CD4-positive, alpha-beta memory T cell (primary cell): ENCODE data around the gene FLT3. TPM values are rescaled to one million over a fixed set of nuclear protein-coding genes. Genes with fewer than 3 reads are reported as not detected.

ENCODE experiments used
- CTCF ChIA-PET: fragments of 350-600 bp; sonication (Branson Sonifier 250); formaldehyde crosslinking; loops from one replicate; lab custom pipeline; 2021; ENCODE audit warnings: inconsistent platforms; ENCODE audit not compliant: partially characterized antibody; lab: Charles Lee
- POLR2A ChIA-PET: fragments of 350-600 bp; sonication (Branson Sonifier 250); formaldehyde crosslinking; loops from one replicate; lab custom pipeline; 2021; ENCODE audit not compliant: partially characterized antibody; lab: Charles Lee
- DNase-seq, 5 donors: peaks; one replicate each; pipeline versions ENCODE4 v3.0.0 to v3.0.0-alpha.2; 2020 to 2022; ENCODE audit warnings: mixed read lengths in 1 of 5
- H3K27ac ChIP-seq: one replicate; pipeline ENCODE4 v1.7.0; 2013; ENCODE audit warnings: low read depth, low read length
- H3K27me3 ChIP-seq: 2 replicates; pipeline ENCODE4 v1.7.0; 2013; ENCODE audit warnings: mild to moderate bottlenecking, low read length, moderate library complexity; ENCODE audit not compliant: insufficient read depth
- H3K36me3 ChIP-seq: 2 replicates; pipeline ENCODE4 v1.7.0; 2013; ENCODE audit warnings: mild to moderate bottlenecking, low read length, moderate library complexity; ENCODE audit not compliant: insufficient read depth
- H3K4me1 ChIP-seq: 2 replicates; pipeline ENCODE4 v1.7.0; 2013; ENCODE audit warnings: mild to moderate bottlenecking, low read length, moderate library complexity; ENCODE audit not compliant: insufficient read depth
- H3K4me3 ChIP-seq, 2 donors: one replicate each; pipeline ENCODE4 v1.7.0; 2013; ENCODE audit warnings: low read length in 2 of 2, mild to moderate bottlenecking in 1 of 2
- H3K9me3 ChIP-seq, 2 donors: one replicate each; pipeline ENCODE4 v1.7.0; 2013; ENCODE audit warnings: low read length in 2 of 2, control low read depth in 1 of 2; ENCODE audit not compliant: control insufficient read depth in 1 of 2
- H3K27ac Mint-ChIP-seq, 7 donors: one replicate each; pipeline ENCODE4 v1.8.0; 2020 to 2021; ENCODE audit warnings: mixed read lengths in 7 of 7, mild to moderate bottlenecking in 6 of 7, inconsistent platforms in 3 of 7, moderate library complexity in 3 of 7
- H3K27me3 Mint-ChIP-seq, 2 donors: one replicate each; pipeline ENCODE4 v1.8.0; 2020 to 2021; ENCODE audit warnings: mixed read lengths in 2 of 2
- H3K36me3 Mint-ChIP-seq, 2 donors: one replicate each; pipeline ENCODE4 v1.8.0; 2020 to 2021; ENCODE audit warnings: mixed read lengths in 2 of 2, inconsistent platforms in 1 of 2, mild to moderate bottlenecking in 1 of 2
- H3K4me1 Mint-ChIP-seq, 4 donors: one replicate each; pipeline ENCODE4 v1.8.0; 2020 to 2021; ENCODE audit warnings: mixed read lengths in 4 of 4, mild to moderate bottlenecking in 1 of 4
- H3K4me3 Mint-ChIP-seq, 8 donors: one replicate each; pipeline ENCODE4 v1.8.0; 2020 to 2021; ENCODE audit warnings: mixed read lengths in 8 of 8, mild to moderate bottlenecking in 7 of 8, moderate library complexity in 6 of 8, inconsistent platforms in 3 of 8
- H3K9me3 Mint-ChIP-seq, 8 donors: one replicate each; pipeline ENCODE4 v1.8.0; 2020 to 2021; ENCODE audit warnings: mixed read lengths in 8 of 8, mild to moderate bottlenecking in 5 of 8, inconsistent platforms in 3 of 8, moderate library complexity in 1 of 8
- intact Hi-C: fragments of 100-400 bp; cut with micrococcal nuclease; formaldehyde crosslinking; loops from one replicate; pipeline ENCODE4 v1.15.1; 2023
- polyA plus RNA-seq, 2 donors: library from polyadenylated mRNA; unstranded; fragments of 300-500 nt; fragmentation: Illumina TruSeq; gene quantifications; one replicate each; pipeline ENCODE4 v1.2.3, GENCODE V29; 2021
- total RNA-seq, 2 experiments: library from RNA; stranded (reverse); gene quantifications; one replicate each; pipeline ENCODE4 v1.2.3, GENCODE V29; 2021

The FLT3 gene
- total and polyA plus RNA-seq, 4 experiments from 2014 or later: not detected

DNA sequence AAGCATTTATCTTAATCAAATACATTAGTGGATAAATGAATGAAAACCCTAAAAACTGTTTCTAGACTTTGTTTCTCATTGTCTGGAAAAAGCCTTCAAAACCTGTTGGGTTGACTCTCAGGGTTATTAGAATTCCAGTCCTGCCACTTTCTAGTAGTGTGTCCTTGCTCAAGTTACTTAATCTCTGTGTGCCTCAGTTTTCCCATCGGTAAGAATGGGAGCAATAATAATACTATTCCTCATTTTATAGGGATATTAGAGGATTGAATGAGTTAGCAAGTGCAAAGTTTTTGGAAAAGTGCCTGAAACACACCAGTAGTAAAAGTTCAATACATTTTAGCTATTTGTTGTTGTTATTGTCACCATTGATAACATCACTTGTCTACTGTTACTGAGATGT lies 114.8 kb downstream of the FLT3 start:
- H3K4me1 Mint-ChIP-seq: peaks cover 4 to 5% (median 5%) of the 10 kb centered on the region in 4 donors
- H3K4me3 ChIP-seq: no peak overlapping the region
- H3K27ac Mint-ChIP-seq: no peak overlapping the region
- POLR2A ChIA-PET: no interaction called here
- CTCF ChIA-PET: interaction anchor here (0.9 to 13.0 kb wide), 10 partner anchors 11 to 1015 kb away, joined by 3 to 189 read pairs (median 22); no protein-coding TSS in a partner anchor
- H3K27me3 ChIP-seq: peaks cover 3% of the 10 kb centered on the region
- DNase-seq: no peak
- no peak overlapping the region for H3K27ac ChIP-seq
- H3K36me3 Mint-ChIP-seq: no peaks in the 10 kb centered on the region
- H3K9me3 ChIP-seq: no peaks in the 10 kb centered on the region
- H3K9me3 Mint-ChIP-seq: no peaks in the 10 kb centered on the region
- intact Hi-C loops: no loop called here
- no peak overlapping the region for H3K4me3 Mint-ChIP-seq
- no peaks in the 10 kb centered on the region for H3K4me1 ChIP-seq
- H3K27me3 Mint-ChIP-seq: peaks cover 28 to 38% of the 10 kb centered on the region in 2 donors
- no peaks in the 10 kb centered on the region for H3K36me3 ChIP-seq

GRCh38 chr13:27982361-27982760 lies 118.0 kb downstream of the FLT3 start:
- DNase-seq: no peak
- no peaks in the 10 kb centered on the region for H3K9me3 ChIP-seq
- H3K4me1 Mint-ChIP-seq: peaks cover 10 to 27% (median 20%) of the 10 kb centered on the region in 4 donors
- H3K27ac Mint-ChIP-seq: no peak overlapping the region
- H3K4me3 Mint-ChIP-seq: no peak overlapping the region
- H3K4me1 ChIP-seq: peaks cover 11% of the 10 kb centered on the region
- peaks cover 45 to 53% of the 10 kb centered on the region in 2 donors for H3K27me3 Mint-ChIP-seq
- H3K36me3 ChIP-seq: no peaks in the 10 kb centered on the region
- no peak overlapping the region for H3K4me3 ChIP-seq
- no peaks in the 10 kb centered on the region for H3K9me3 Mint-ChIP-seq
- no peak overlapping the region for H3K27ac ChIP-seq
- CTCF ChIA-PET: interaction anchor here (4.1 to 13.0 kb wide), 5 partner anchors 15 to 997 kb away, joined by 25 to 189 read pairs (median 45); no protein-coding TSS in a partner anchor
- POLR2A ChIA-PET: no interaction called here
- peaks cover 14% of the 10 kb centered on the region for H3K27me3 ChIP-seq
- H3K36me3 Mint-ChIP-seq: no peaks in the 10 kb centered on the region
- intact Hi-C loops: no loop called here

GRCh38 chr13:27981006-27981708 lies 119.2 kb downstream of the FLT3 start:
- intact Hi-C loops: no loop called here
- peaks cover 50 to 57% of the 10 kb centered on the region in 2 donors for H3K27me3 Mint-ChIP-seq
- no peaks in the 10 kb centered on the region for H3K9me3 Mint-ChIP-seq
- H3K27ac Mint-ChIP-seq: no peak overlapping the region
- peaks cover 14% of the 10 kb centered on the region for H3K27me3 ChIP-seq
- H3K36me3 ChIP-seq: no peaks in the 10 kb centered on the region
- H3K27ac ChIP-seq: no peak overlapping the region
- ChIA-PET POLR2A (no interaction called here), CTCF (interaction anchor here (0.7 to 13.0 kb wide), 3 partner anchors 145 to 620 kb away, joined by 4 to 189 read pairs (median 100); no protein-coding TSS in a partner anchor)
- H3K36me3 Mint-ChIP-seq: no peaks in the 10 kb centered on the region
- no peaks in the 10 kb centered on the region for H3K9me3 ChIP-seq
- peaks cover 10 to 31% (median 20%) of the 10 kb centered on the region in 4 donors for H3K4me1 Mint-ChIP-seq
- peaks cover 11% of the 10 kb centered on the region for H3K4me1 ChIP-seq
- peak overlapping the region in 3 of 8 donors; percentile 44 to 65 (median 47) for H3K4me3 Mint-ChIP-seq
- no peak overlapping the region for H3K4me3 ChIP-seq
- DNase-seq: no peak

- H3K27ac Mint-ChIP-seq: no peak overlapping the region
- Histone ChIP-seq H3K36me3 (no peaks in the 10 kb centered on the region), H3K27ac (no peak overlapping the region), H3K4me3 (no peak overlapping the region), H3K9me3 (no peaks in the 10 kb centered on the region), H3K4me1 (peaks cover 11% of the 10 kb centered on the region), H3K27me3 (peaks cover 14% of the 10 kb centered on the region)
- CTCF ChIA-PET: interaction anchor here (0.7 to 13.0 kb wide), 4 partner anchors 144 to 619 kb away, joined by 4 to 189 read pairs (median 52); no protein-coding TSS in a partner anchor
- DNase-seq: no peak
- peak overlapping the region in 6 of 8 donors; percentile 28 to 71 (median 60) for H3K4me3 Mint-ChIP-seq
- no peaks in the 10 kb centered on the region for H3K36me3 Mint-ChIP-seq
- peaks cover 56 to 63% of the 10 kb centered on the region in 2 donors for H3K27me3 Mint-ChIP-seq
- H3K9me3 Mint-ChIP-seq: peaks cover 0 to 3% (median 0%) of the 10 kb centered on the region in 8 donors
- intact Hi-C loops: no loop called here
- peaks cover 10 to 38% (median 21%) of the 10 kb centered on the region in 4 donors for H3K4me1 Mint-ChIP-seq
- POLR2A ChIA-PET: no interaction called here
Measured at GRCh38 chr13:27980280-27980998, 119.9 kb downstream of the FLT3 start.

GRCh38 chr13:27979765-27980279 lies 120.6 kb downstream of the FLT3 start:
- ChIA-PET CTCF (interaction anchor here (1.1 to 13.0 kb wide), 3 partner anchors 151 to 619 kb away, joined by 4 to 189 read pairs (median 6); no protein-coding TSS in a partner anchor), POLR2A (no interaction called here)
- Mint-ChIP-seq H3K27ac (no peak overlapping the region), H3K9me3 (peaks cover 0 to 3% (median 0%) of the 10 kb centered on the region in 8 donors), H3K4me3 (peak overlapping the region in 7 of 8 donors; percentile 21 to 71 (median 57)), H3K36me3 (no peaks in the 10 kb centered on the region), H3K4me1 (peaks cover 10 to 42% (median 21%) of the 10 kb centered on the region in 4 donors), H3K27me3 (peaks cover 61 to 68% of the 10 kb centered on the region in 2 donors)
- no peak for DNase-seq
- intact Hi-C loops: no loop called here
- no peaks in the 10 kb centered on the region for H3K9me3 ChIP-seq
- H3K4me1 ChIP-seq: peaks cover 11% of the 10 kb centered on the region
- H3K27ac ChIP-seq: no peak overlapping the region
- H3K4me3 ChIP-seq: no peak overlapping the region
- H3K36me3 ChIP-seq: no peaks in the 10 kb centered on the region
- peaks cover 14% of the 10 kb centered on the region for H3K27me3 ChIP-seq

DNA sequence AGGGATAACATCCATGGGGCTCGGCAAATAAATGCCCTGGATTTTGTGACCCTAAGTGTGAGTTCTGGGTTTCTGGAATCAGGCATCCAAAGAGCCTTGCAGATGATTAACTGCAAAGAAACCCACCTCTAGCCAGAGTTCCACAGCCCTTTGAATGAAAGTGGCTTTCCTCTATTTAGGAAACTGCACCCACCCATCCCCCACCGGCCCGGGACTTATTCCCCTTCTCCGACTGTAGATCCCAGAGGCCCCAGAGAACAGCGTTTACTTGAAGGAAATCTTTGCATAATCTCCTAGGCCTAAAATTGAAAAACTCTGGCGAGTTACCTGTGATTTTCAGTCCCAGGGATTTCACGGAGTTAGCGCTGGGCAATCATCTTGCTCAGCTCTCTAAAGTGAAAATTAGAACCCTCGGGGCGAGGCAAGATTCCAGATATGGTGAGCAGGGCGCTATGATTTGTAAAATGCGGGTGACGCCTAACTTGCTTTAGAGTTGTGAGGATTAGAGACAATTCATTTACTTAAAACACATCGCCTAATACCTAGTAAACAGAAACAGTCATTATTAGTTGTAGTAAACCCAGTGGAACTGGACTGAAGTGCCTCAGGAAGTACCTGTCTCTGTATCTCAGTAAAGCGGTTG lies 121.3 kb downstream of the FLT3 start:
- CTCF ChIA-PET: interaction anchor here (1.1 to 13.0 kb wide), 5 partner anchors 10 to 619 kb away, joined by 3 to 189 read pairs (median 6); partner anchors contain the start of gene URAD
- H3K4me3 Mint-ChIP-seq: peak overlapping the region in 6 of 8 donors; percentile 39 to 71 (median 60)

More for the DNA sequence above, 121.3 kb downstream of the FLT3 start:
- Histone ChIP-seq H3K27ac (no peak overlapping the region), H3K4me3 (no peak overlapping the region), H3K27me3 (peaks cover 15% of the 10 kb centered on the region), H3K4me1 (peaks cover 11% of the 10 kb centered on the region), H3K9me3 (no peaks in the 10 kb centered on the region), H3K36me3 (no peaks in the 10 kb centered on the region)
- Mint-ChIP-seq H3K9me3 (peaks cover 0 to 3% (median 0%) of the 10 kb centered on the region in 8 donors), H3K27me3 (peaks cover 66 to 72% of the 10 kb centered on the region in 2 donors), H3K36me3 (no peaks in the 10 kb centered on the region), H3K27ac (peak overlapping the region in 1 of 7 donors; percentile 18), H3K4me1 (peaks cover 9 to 42% (median 21%) of the 10 kb centered on the region in 4 donors)
- POLR2A ChIA-PET: no interaction called here
- intact Hi-C loops: no loop called here
- no peak for DNase-seq
